ENCODE results near the gene LYZL1.
"Not testable (repeated sequence)": the region's sequence is repeated elsewhere in the genome, so short reads cannot be mapped to it uniquely, and the experiment has no call there.

LYZL1 gene

GRCh38 chr10:29308142-29308541 lies 19.3 kb downstream of the LYZL1 start:
- DNase-seq (ENCODE audit: low read depth) = not testable (repeated sequence)

GRCh38 chr10:29309465-29309864 lies 20.6 kb downstream of the LYZL1 start:
- no peak for DNase-seq (ENCODE audit: low read depth)

- not testable (repeated sequence) for DNase-seq (ENCODE audit: low read depth)
Observed at GRCh38 chr10:29310463-29310862, 21.6 kb downstream of the LYZL1 start.

- DNase-seq (ENCODE audit: low read depth) = no peak
Observed at GRCh38 chr10:29313071-29313470, 24.2 kb downstream of the LYZL1 start.

GRCh38 chr10:29314726-29315125 lies 25.9 kb downstream of the LYZL1 start:
- no peak for DNase-seq (ENCODE audit: low read depth)

- no peak for DNase-seq (ENCODE audit: low read depth)
Observed at GRCh38 chr10:29315814-29316213, 26.9 kb downstream of the LYZL1 start.

GRCh38 chr10:29316308-29317026 lies 27.6 kb downstream of the LYZL1 start:
- DNase-seq (ENCODE audit: low read depth) = no peak

- DNase-seq (ENCODE audit: low read depth) = no peak
Observed at GRCh38 chr10:29317027-29317420, 28.2 kb downstream of the LYZL1 start.

- no peak for DNase-seq (ENCODE audit: low read depth)
Observed at GRCh38 chr10:29317423-29318021, 28.7 kb downstream of the LYZL1 start.

- DNase-seq (ENCODE audit: low read depth) = not testable (repeated sequence)
Observed at GRCh38 chr10:29318141-29319071, 29.5 kb downstream of the LYZL1 start.

- no peak for DNase-seq (ENCODE audit: low read depth)
Observed at GRCh38 chr10:29319205-29319781, 30.4 kb downstream of the LYZL1 start.

GRCh38 chr10:29320680-29321121 lies 31.8 kb downstream of the LYZL1 start:
- not testable (repeated sequence) for DNase-seq (ENCODE audit: low read depth)

- no peak for DNase-seq (ENCODE audit: low read depth)
Observed at GRCh38 chr10:29321656-29322055, 32.8 kb downstream of the LYZL1 start.

- DNase-seq (ENCODE audit: low read depth) = no peak
Observed at GRCh38 chr10:29322918-29323317, 34.0 kb downstream of the LYZL1 start.

- DNase-seq (ENCODE audit: low read depth) = no peak
Observed at GRCh38 chr10:29323367-29323766, 34.5 kb downstream of the LYZL1 start.

- no peak for DNase-seq (ENCODE audit: low read depth)
Observed at GRCh38 chr10:29324220-29324841, 35.5 kb downstream of the LYZL1 start.

- no peak for DNase-seq (ENCODE audit: low read depth)
Observed at GRCh38 chr10:29326299-29326698, 37.4 kb downstream of the LYZL1 start.

GRCh38 chr10:29326886-29327745 lies 38.2 kb downstream of the LYZL1 start:
- no peak for DNase-seq (ENCODE audit: low read depth)

GRCh38 chr10:29327746-29328102 lies 38.9 kb downstream of the LYZL1 start:
- DNase-seq (ENCODE audit: low read depth) = no peak

- no peak for DNase-seq (ENCODE audit: low read depth)
Observed at GRCh38 chr10:29328983-29329382, 40.1 kb downstream of the LYZL1 start.

GRCh38 chr10:29329420-29329819 lies 40.5 kb downstream of the LYZL1 start:
- DNase-seq (ENCODE audit: low read depth) = no peak

All from activated T-cell treated with anti-CD3 and anti-CD28 coated beads for 48 hours (primary cell).